Immature natural killer cell (primary cell): ENCODE results near the gene ZC3H6. TPM values are rescaled to one million over a fixed set of nuclear protein-coding genes. Genes with fewer than 3 reads are reported as not detected.
A peak's percentile ranks its signal among the peaks of the same experiment; 100 is the strongest.

Experiments used
- DNase-seq, 3 donors: peaks; one replicate each; pipeline ENCODE4 v3.0.0; 2022; ENCODE audit warnings: mixed read lengths in 1 of 3
- H3K27ac Mint-ChIP-seq, 6 donors: one replicate each; pipeline ENCODE4 v1.8.0; 2020; ENCODE audit warnings: mixed read lengths in 6 of 6, mild to moderate bottlenecking in 5 of 6, inconsistent platforms in 4 of 6, moderate library complexity in 3 of 6
- H3K27me3 Mint-ChIP-seq, 3 donors: one replicate each; pipeline ENCODE4 v1.8.0; 2020 to 2021; ENCODE audit warnings: low read depth in 3 of 3, mild to moderate bottlenecking in 3 of 3, mixed read lengths in 3 of 3, moderate library complexity in 3 of 3, inconsistent platforms in 1 of 3
- H3K36me3 Mint-ChIP-seq, 3 donors: one replicate each; pipeline ENCODE4 v1.8.0; 2020; ENCODE audit warnings: mixed read lengths in 3 of 3, inconsistent platforms in 2 of 3, mild to moderate bottlenecking in 2 of 3
- H3K4me1 Mint-ChIP-seq, 2 donors: one replicate each; pipeline ENCODE4 v1.8.0; 2020; ENCODE audit warnings: inconsistent platforms in 2 of 2, mild to moderate bottlenecking in 2 of 2, mixed read lengths in 2 of 2, moderate library complexity in 1 of 2
- H3K4me3 Mint-ChIP-seq, 5 donors: one replicate each; pipeline ENCODE4 v1.8.0; 2020; ENCODE audit warnings: mild to moderate bottlenecking in 5 of 5, mixed read lengths in 5 of 5, inconsistent platforms in 3 of 5, moderate library complexity in 3 of 5
- H3K9me3 Mint-ChIP-seq, 6 donors: one replicate each; pipeline ENCODE4 v1.8.0; 2020; ENCODE audit warnings: mild to moderate bottlenecking in 6 of 6, mixed read lengths in 6 of 6, inconsistent platforms in 4 of 6, moderate library complexity in 3 of 6
- polyA plus RNA-seq, 3 donors: library from polyadenylated mRNA; unstranded; fragments of 300-500 nt; fragmentation: Illumina TruSeq; gene quantifications; one replicate each; pipeline ENCODE4 v1.2.3, GENCODE V29; 2021

ZC3H6 gene, protein sequence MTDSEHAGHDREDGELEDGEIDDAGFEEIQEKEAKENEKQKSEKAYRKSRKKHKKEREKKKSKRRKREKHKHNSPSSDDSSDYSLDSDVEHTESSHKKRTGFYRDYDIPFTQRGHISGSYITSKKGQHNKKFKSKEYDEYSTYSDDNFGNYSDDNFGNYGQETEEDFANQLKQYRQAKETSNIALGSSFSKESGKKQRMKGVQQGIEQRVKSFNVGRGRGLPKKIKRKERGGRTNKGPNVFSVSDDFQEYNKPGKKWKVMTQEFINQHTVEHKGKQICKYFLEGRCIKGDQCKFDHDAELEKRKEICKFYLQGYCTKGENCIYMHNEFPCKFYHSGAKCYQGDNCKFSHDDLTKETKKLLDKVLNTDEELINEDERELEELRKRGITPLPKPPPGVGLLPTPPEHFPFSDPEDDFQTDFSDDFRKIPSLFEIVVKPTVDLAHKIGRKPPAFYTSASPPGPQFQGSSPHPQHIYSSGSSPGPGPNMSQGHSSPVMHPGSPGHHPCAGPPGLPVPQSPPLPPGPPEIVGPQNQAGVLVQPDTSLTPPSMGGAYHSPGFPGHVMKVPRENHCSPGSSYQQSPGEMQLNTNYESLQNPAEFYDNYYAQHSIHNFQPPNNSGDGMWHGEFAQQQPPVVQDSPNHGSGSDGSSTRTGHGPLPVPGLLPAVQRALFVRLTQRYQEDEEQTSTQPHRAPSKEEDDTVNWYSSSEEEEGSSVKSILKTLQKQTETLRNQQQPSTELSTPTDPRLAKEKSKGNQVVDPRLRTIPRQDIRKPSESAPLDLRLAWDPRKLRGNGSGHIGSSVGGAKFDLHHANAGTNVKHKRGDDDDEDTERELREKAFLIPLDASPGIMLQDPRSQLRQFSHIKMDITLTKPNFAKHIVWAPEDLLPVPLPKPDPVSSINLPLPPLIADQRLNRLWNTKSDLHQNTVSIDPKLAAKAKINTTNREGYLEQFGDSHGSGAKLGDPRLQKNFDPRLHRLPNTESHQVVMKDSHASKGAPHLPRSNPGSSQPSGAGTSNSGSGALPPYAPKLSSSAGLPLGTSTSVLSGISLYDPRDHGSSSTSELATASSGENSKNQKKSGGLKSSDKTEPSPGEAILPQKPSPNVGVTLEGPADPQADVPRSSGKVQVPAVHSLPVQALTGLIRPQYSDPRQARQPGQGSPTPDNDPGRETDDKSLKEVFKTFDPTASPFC
- 10 to 100 TPM in 1 of 3 donors, 1 to 10 TPM in 2; 2.4 to 11.3 (median 4.6) TPM for polyA plus RNA-seq

DNA sequence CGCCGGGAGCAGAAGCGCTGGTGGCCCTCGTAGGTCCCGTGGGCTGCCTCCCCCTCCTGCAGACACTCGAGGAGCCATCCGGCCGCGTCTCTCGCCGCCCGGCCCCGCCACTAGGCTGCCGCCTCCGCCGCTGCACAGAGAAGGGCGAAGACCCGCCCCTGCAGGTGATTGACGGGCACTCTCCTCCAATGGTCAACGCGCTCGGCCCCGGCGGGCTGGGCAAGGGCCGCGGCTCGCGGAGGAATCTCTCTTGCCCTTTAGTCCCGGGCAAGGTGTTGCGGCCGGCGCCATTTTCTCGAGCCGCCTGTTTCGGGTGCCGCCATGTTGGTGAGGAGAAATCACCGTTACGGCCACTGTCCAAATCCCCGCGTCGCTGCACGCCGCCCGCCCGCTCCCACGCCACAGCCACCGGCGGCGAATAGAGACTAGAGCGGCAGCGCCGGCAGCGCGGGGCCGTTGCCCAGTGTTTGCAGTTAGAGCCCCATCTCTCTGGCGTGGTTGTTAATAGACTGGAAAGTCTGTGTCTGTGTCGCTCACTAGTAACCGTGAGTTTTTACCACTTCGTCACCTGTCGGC lies at the start of gene ZC3H6:
TSS of gene ZC3H6 (plus strand) at position 287 of the 576 bp plus-strand sequence. CDS start 398 bp downstream, outside the sequence.
- H3K4me1 Mint-ChIP-seq, result peaks cover 7 to 20% of the 10 kb centered on the region in 2 donors
- peak within 1 kb of the TSS; percentile 93 to 95 (median 94) for H3K4me3 Mint-ChIP-seq
- peak; percentile 100 for DNase-seq
- H3K36me3 Mint-ChIP-seq, result no peaks in the 10 kb centered on the region
- no peaks in the 10 kb centered on the region for H3K9me3 Mint-ChIP-seq
- peaks cover 14 to 19% (median 16%) of the 10 kb centered on the region in 3 donors for H3K27me3 Mint-ChIP-seq
- peak within 1 kb of the TSS; percentile 96 to 98 (median 96) for H3K27ac Mint-ChIP-seq

DNA sequence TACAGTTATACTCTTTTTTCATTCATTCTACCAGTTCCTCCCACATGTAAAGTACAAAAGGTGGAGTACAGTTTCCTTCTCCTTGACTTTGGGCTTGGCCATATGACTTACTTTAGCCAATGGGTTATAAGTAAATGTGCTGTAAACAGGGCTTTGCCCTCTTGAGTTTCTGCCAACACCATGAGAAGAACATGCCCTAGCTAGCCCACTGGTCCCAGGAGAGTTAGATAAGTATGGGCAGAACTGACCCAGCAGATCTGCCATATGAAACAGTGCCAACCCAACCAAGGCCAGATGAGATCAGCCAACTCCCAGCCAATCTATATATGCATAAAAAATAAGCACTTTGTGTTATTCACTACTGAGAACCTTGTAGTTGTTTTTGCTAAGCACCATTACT lies 46.0 kb upstream of the ZC3H6 start:
- Mint-ChIP-seq H3K4me3 (no peak overlapping the region), H3K27me3 (no peaks in the 10 kb centered on the region), H3K4me1 (no peaks in the 10 kb centered on the region), H3K9me3 (no peaks in the 10 kb centered on the region), H3K27ac (no peak overlapping the region), H3K36me3 (peaks cover 16 to 41% (median 20%) of the 10 kb centered on the region in 3 donors)
- DNase-seq, result no peak

DNA sequence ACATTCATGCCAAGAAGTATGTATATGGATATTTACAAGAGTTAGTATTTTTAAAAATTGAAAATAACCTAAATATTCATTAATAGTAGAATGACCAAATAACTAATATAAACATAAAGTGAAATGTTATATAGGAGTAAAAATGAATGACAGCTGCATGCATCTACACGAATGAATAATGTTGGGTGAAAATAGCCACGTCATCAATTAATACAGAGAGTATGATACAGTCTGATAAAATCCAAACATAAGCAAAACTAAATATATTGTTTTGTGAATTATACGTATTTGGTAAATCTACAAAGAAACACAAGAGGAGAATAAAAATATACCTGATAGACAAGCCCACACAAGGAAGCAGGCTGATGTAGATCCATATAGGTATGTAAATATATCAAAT lies 45.0 kb upstream of the ZC3H6 start:
- Mint-ChIP-seq H3K27ac (no peak overlapping the region), H3K36me3 (peaks cover 15 to 38% (median 16%) of the 10 kb centered on the region in 3 donors), H3K9me3 (no peaks in the 10 kb centered on the region), H3K27me3 (no peaks in the 10 kb centered on the region), H3K4me3 (no peak overlapping the region), H3K4me1 (no peaks in the 10 kb centered on the region)
- DNase-seq, result no peak

DNA sequence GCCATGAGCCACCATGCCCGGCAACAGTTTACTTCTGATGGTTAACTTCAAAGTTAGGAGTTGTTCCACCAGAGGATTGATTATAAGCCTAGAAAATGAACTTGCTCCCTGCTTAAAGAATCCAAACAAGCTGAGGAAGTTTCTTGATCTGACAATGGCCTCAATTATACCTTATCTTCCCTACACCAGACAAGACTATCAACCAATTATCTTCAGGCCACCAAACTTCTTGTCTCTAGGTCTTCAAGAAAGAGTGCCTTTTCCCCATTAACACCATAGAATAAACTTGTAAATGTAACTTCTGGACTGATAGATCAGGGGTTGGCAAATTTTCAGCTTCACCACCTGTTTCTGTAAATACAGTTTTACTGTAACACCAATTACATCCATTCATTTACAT lies 35.5 kb upstream of the ZC3H6 start:
- Mint-ChIP-seq H3K4me3 (no peak overlapping the region), H3K4me1 (peaks cover 0 to 11% of the 10 kb centered on the region in 2 donors), H3K27me3 (no peaks in the 10 kb centered on the region), H3K36me3 (peaks cover 7 to 15% (median 10%) of the 10 kb centered on the region in 3 donors), H3K27ac (no peak overlapping the region), H3K9me3 (no peaks in the 10 kb centered on the region)
- DNase-seq, result no peak

DNA sequence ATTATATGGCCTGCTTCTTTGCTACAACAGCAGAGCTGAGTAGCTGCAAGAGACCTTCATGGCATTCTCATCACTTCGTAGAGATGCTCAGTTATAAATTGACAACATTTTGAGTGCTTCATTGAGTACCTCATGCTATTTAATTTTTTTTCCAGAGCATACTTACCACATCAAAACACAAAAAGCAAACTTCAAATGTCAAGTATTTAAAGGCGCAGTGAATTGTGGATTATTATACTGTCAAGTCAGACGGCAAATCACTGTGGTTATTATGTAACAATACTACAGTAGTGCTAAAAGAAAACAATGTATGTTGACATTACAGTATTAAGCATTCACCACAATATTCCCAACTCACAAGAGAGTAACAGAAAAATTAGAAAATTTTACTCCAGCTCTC lies 33.0 kb upstream of the ZC3H6 start:
- DNase-seq, result no peak

DNA sequence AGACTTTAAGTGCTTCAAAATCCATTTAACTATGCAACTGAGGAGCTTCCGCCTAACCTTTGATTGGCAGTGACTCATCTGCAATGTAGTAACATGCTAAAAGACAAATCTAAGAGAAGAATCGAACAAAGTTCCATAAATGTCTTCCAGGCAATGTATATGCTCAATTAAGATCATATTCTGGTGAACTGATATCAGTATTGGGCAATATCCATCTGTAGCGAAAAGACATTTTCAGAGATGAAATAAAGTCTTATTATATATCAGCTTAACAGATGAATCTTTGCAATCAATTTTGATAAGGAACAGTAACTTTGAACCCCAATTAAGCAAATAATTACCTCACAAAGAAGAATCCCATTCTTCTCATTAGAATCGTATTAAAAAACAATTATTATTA lies 32.2 kb upstream of the ZC3H6 start:
- H3K27ac Mint-ChIP-seq, result no peak overlapping the region
- DNase-seq, result no peak
- H3K36me3 Mint-ChIP-seq, result peaks cover 8 to 21% (median 16%) of the 10 kb centered on the region in 3 donors
- no peaks in the 10 kb centered on the region for H3K9me3 Mint-ChIP-seq
- peaks cover 0 to 11% of the 10 kb centered on the region in 2 donors for H3K4me1 Mint-ChIP-seq
- no peak overlapping the region for H3K4me3 Mint-ChIP-seq
- H3K27me3 Mint-ChIP-seq, result no peaks in the 10 kb centered on the region

More for the DNA sequence above, 33.0 kb upstream of the ZC3H6 start:
- Mint-ChIP-seq H3K27ac (no peak overlapping the region), H3K27me3 (no peaks in the 10 kb centered on the region), H3K4me3 (no peak overlapping the region), H3K9me3 (no peaks in the 10 kb centered on the region), H3K36me3 (peaks cover 8 to 21% (median 16%) of the 10 kb centered on the region in 3 donors), H3K4me1 (peaks cover 0 to 11% of the 10 kb centered on the region in 2 donors)

DNA sequence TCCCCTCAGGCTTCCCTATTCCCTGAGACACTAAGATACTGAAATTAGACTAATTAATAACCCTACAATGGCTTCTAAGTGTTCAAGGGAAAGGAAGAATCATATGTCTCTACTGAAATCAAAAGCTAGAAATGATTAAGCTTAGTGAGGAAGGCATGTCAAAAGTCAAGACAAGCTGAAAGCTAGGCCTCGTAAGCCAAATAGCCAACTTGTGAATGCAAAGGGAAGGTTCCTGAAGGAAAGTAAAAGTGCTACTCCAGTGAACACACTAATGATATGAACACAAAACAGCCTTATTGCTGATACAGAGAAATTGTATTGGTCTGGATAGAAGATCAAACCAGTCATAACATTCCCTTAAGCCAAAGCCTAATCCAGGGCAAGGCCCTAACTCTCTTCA lies 30.5 kb upstream of the ZC3H6 start:
- no peaks in the 10 kb centered on the region for H3K9me3 Mint-ChIP-seq
- no peak overlapping the region for H3K27ac Mint-ChIP-seq
- H3K36me3 Mint-ChIP-seq, result peaks cover 8 to 24% (median 16%) of the 10 kb centered on the region in 3 donors
- H3K4me3 Mint-ChIP-seq, result no peak overlapping the region
- no peaks in the 10 kb centered on the region for H3K27me3 Mint-ChIP-seq
- DNase-seq, result no peak
- H3K4me1 Mint-ChIP-seq, result peaks cover 0 to 11% of the 10 kb centered on the region in 2 donors

DNA sequence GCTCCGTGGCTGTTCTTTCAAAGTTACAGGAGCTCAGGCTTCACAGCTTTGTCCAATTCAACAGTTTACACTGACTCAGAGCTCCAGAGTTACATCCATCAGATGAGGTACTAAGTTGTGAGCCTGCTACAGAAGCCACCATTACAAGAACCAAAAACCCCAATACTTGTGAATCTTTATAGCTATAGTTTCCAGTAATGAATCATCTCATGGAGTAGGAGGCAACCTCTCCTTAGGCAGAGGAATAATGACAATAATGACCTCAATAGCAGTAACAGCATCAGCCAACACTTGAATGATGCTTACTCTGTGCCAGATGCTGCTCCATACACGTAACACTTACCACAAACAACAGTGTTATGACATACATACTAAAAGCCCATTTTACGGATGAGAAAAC lies 24.1 kb upstream of the ZC3H6 start:
- no peaks in the 10 kb centered on the region for H3K9me3 Mint-ChIP-seq
- peaks cover 2 to 9% (median 2%) of the 10 kb centered on the region in 3 donors for H3K27me3 Mint-ChIP-seq
- H3K4me3 Mint-ChIP-seq, result no peak overlapping the region
- no peak overlapping the region for H3K27ac Mint-ChIP-seq
- DNase-seq, result no peak
- H3K36me3 Mint-ChIP-seq, result peaks cover 2 to 8% (median 3%) of the 10 kb centered on the region in 3 donors
- H3K4me1 Mint-ChIP-seq, result peaks cover 0 to 12% of the 10 kb centered on the region in 2 donors

DNA sequence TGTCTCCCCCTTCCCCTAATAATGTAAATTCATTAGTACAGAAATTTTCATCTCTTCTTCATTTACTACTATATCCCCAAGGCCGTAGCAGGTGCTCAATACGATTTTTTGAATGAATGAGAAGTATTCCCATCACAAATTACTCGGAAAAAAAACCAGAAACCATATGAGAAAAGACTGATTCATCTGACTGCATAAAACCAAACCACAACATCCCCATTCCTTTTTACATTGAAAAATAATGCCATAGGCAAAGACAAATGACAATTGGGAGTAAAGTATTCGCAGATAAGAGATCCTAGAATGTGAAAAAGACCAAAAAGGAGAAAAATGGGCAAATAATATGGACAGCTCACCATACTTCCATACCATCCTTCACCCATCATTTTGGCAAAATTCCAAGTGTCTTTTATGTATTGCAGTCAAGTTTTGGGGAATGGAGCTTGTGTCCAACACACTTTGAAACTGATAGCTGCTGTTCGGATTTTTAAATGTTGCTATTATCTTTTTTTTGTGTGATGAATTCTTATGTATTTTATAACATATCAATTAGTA lies 22.1 kb upstream of the ZC3H6 start:
- H3K36me3 Mint-ChIP-seq, result peaks cover 0 to 4% (median 0%) of the 10 kb centered on the region in 3 donors
- peaks cover 2 to 9% (median 2%) of the 10 kb centered on the region in 3 donors for H3K27me3 Mint-ChIP-seq
- no peak for DNase-seq
- peak overlapping the region; percentile 7 to 52 (median 12) for H3K4me3 Mint-ChIP-seq
- H3K27ac Mint-ChIP-seq, result peak overlapping the region in 3 of 6 donors; percentile 21 to 87 (median 55)
- H3K9me3 Mint-ChIP-seq, result no peaks in the 10 kb centered on the region
- H3K4me1 Mint-ChIP-seq, result peaks cover 0 to 12% of the 10 kb centered on the region in 2 donors

DNA sequence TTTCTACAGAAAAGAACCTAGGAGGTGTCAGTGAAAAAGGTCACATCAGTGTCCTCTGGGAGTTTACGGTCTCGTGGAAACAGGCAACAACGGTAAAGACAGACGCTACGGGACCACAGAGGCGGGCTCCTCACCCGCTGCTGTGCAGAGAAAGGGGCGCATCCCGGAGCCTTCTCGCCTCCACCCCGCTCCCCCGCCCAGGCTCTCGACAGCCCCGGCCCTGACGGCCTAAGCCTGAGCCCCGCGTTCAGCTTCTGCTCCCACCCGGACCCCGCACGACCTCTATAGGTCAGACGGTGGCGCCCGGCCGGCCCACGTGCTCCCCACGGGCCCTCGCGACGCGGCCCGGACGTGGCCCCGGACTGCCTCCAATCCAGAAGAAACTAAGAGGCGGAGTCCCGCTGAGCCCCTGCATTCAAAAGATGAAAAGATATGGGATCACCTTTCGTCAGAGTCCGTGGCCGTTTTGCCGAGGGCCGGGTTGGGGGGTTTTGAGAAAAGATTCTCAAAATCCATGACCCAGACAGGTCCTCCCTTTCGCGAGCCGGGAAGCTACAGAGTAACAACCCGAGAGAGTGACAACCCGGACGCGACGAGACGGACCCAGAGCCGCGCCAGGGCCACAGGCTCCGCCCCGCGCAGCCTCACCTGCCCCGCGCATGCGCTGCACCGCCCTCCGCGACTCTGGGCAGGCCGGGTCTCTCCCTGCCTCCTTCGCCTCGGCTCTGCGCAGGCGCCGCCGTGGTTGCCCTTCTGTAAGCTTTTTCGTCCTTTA lies 20.7 kb upstream of the ZC3H6 start, which contains the start of gene ZC3H8:
TSS of gene ZC3H8 (minus strand) at position 577 of the 775 bp plus-strand sequence. CDS start at position 516, 61 bp downstream.
- DNase-seq, result peak; percentile 96 to 97 (median 96)
- Mint-ChIP-seq H3K9me3 (no peaks in the 10 kb centered on the region), H3K4me3 (peak within 1 kb of the TSS; percentile 86 to 91 (median 88)), H3K36me3 (no peaks in the 10 kb centered on the region), H3K27ac (peak within 1 kb of the TSS; percentile 87 to 96 (median 94)), H3K27me3 (peaks cover 2 to 11% (median 2%) of the 10 kb centered on the region in 3 donors), H3K4me1 (peaks cover 6 to 17% of the 10 kb centered on the region in 2 donors)

DNA sequence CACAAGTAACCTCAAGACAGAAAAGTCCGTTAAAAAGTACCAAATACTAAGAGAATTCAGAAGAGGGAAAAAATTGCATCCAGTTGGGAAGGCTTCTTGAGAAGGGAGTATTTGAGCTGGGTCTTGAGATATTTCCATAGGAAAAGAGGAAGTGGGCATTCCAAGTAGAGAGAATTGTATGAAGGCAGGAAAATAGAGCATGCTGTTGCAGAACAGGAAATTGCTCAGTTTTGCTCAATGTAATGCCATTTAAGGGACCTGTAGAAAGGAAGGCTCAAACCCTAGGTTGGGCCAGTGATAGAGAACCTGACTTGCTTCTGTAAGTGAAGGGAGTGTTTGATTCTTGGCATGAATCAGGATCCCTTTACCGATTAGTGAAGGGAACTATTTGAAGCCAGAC lies 19.5 kb upstream of the ZC3H6 start:
- no peak for DNase-seq
- Mint-ChIP-seq H3K36me3 (no peaks in the 10 kb centered on the region), H3K27me3 (peaks cover 2 to 11% (median 2%) of the 10 kb centered on the region in 3 donors), H3K4me3 (peak overlapping the region; percentile 27 to 91 (median 54)), H3K9me3 (no peaks in the 10 kb centered on the region), H3K27ac (peak overlapping the region in 3 of 6 donors; percentile 6 to 94 (median 21)), H3K4me1 (peaks cover 9 to 18% of the 10 kb centered on the region in 2 donors)

DNA sequence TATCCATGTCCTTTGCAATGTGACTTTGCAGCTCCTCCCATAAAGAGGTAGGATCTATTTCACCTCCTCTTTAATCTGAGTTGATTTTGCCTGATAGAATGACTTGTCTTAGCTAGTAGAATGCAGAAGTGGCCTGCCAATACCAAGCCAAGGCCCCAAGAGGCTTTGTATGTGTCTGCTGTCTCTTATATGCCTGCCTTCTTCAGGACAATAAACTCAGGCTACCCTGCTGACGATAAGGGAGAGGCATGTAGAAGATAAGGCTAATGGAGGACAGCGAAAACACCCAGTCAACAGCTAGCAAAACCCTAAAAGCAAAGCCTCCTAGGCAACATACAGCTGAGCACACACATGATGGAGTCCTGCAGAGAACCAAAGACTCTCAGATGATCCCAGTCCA lies 18.7 kb upstream of the ZC3H6 start:
- Mint-ChIP-seq H3K27me3 (peaks cover 2 to 11% (median 2%) of the 10 kb centered on the region in 3 donors), H3K36me3 (no peaks in the 10 kb centered on the region), H3K9me3 (no peaks in the 10 kb centered on the region), H3K4me1 (peaks cover 9 to 18% of the 10 kb centered on the region in 2 donors), H3K27ac (peak overlapping the region in 1 of 6 donors; percentile 29), H3K4me3 (peak overlapping the region in 1 of 5 donors; percentile 30)
- no peak for DNase-seq
